AG09309 (cell line): ENCODE data around the gene LRRC9.

Experiments used
- DNase-seq: peaks from one replicate; pipeline ENCODE4 v3.0.0-alpha.2; 2010; ENCODE audit warnings: low read depth
- H3K4me3 ChIP-seq: 2 replicates; pipeline ENCODE4 v1.5.1; 2011; ENCODE audit warnings: mild to moderate bottlenecking, low read depth, low read length, moderate library complexity; ENCODE audit not compliant: control insufficient read depth
- CTCF ChIP-seq: IDR thresholded peaks from 2 replicates; pipeline ENCODE4 v1.5.1; 2011; ENCODE audit warnings: mild to moderate bottlenecking, low read depth, low read length, inconsistent platforms; ENCODE audit not compliant: insufficient read depth, control insufficient read depth; ENCODE audit errors: missing control alignments

The LRRC9 gene

GRCh38 chr14:59919570-59920377 is at the start of gene LRRC9:
TSS of gene LRRC9 (plus strand) at chr14:59920144.
- H3K4me3 ChIP-seq, result peak within 1 kb of the TSS; percentile 13
- no peak for TF ChIP-seq CTCF
- DNase-seq, result no peak

GRCh38 chr14:59870277-59871165 is 49.4 kb upstream of the LRRC9 start, which contains the start of gene RTN1:
TSS of gene RTN1 (minus strand) at chr14:59870776. CDS start at chr14:59870630, 146 bp downstream.
- no peak for DNase-seq
- TF ChIP-seq CTCF, result no peak
- H3K4me3 ChIP-seq, result peak within 1 kb of the TSS; percentile 46

GRCh38 chr14:59871166-59871495 is 48.8 kb upstream of the LRRC9 start:
- DNase-seq, result no peak
- no peak for TF ChIP-seq CTCF
- peak overlapping the region; percentile 46 for H3K4me3 ChIP-seq

DNA sequence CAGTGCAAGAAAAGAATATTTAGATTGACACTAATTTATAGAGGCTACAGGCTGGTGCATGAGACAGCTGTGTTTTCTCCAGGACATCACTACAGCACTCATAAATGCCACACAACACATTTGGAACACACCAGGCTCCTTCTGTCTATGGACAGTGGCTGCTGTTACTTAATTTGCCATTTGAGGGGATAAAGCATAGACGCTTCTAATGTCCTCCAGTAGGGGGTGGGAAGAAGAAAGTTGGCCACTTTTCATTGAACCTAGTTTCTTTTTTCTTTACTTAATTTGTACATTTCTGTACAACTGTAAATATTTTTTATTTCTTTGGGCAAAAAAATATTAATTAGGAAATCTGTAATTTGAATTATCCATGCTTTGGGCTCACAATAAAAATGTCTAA is 37.0 kb upstream of the LRRC9 start:
- TF ChIP-seq CTCF, result peak; percentile 10
- no peak overlapping the region for H3K4me3 ChIP-seq
- no peak for DNase-seq

- TF ChIP-seq CTCF, result no peak
- H3K4me3 ChIP-seq, result no peak overlapping the region
- no peak for DNase-seq
These were observed 29.3 kb upstream of the LRRC9 start for GRCh38 chr14:59890676-59891075.

DNA sequence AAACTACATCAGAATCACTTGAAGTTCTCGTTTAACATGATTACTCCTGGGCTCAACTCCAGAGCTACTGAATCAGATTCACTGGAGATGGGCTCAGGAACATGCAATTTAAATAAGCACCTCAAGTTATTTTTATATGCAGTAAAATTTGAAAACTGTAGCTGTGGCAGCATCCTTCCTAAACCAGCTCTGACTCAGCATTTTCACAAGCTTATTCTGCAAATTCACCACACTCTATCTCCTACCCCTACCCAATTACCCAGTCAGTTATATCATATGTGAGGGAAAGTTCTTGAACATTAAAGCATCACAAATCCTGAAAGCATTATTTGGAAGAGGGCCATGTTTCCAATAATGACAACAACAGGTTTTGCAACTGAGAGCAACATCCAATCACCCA is 24.2 kb upstream of the LRRC9 start:
- H3K4me3 ChIP-seq, result no peak overlapping the region
- TF ChIP-seq CTCF, result no peak
- no peak for DNase-seq
